GM18498 (cell line): ENCODE results near the gene FXYD4.

Experiments used
- ATAC-seq: cut with Tn5 transposase; IDR thresholded peaks from one replicate; pipeline ENCODE4 v1.9.1; 2021; ENCODE audit warnings: mild to moderate bottlenecking, moderate library complexity; ENCODE audit not compliant: unreplicated experiment

The FXYD4 gene

DNA sequence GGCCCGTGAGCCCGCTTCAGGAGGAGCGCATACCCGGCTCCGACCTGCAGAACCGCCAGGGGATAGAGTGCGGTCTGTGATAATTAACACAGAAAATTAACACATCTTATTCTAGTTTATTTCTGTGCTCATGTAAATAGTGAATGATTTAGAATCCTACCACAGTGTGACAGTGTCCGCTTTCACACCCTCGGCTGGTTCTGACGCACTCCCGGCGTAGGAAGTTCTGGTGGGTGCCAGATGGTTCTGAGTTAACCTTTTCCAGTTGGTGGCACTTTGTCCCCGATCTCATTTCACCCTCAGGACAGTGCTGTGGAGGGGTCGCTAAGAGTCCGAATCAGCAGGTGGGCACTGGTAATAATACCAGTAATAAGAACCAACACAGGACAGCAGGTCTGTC, 28.3 kb upstream of the FXYD4 start:
- ATAC-seq = no peak

DNA sequence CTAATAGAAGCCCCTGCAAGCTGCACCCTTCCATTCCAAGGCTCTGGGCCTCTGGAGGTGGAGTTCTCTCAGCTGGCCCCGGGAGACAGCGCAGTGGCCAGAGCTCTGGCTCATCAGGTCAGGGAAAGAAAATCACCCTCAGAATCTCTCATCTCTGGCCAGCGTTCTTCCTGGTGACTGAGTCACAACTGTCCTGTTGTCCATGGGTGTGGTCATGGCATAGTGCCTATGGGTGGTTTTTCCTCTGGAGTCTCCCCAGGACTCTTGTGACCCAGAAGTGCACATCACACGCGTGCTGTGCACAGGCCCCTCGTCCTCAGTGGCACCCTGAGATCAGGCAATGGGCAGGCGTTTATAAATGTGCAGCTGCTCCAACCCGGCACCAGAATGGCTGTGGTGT, 27.4 kb upstream of the FXYD4 start:
- no peak for ATAC-seq

DNA sequence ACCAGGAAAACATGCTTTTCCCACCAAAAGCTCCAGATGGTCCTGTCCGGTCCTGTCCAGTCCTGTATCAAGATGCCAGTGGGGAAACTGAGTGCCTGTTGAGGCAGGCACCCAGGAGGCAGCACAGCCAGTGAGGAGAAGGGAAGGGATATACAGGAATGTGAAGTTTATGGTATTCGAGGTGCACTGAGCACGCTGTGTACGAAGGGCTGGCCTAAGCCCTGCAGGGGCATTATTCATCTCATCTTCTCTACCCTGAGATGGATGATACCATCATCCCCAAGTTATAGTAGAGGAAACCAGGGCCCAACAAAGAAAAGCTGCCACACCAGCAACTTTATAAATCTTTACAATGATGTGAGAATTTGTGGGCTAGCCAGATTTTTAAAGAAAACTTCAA, 23.4 kb upstream of the FXYD4 start:
- ATAC-seq = no peak

DNA sequence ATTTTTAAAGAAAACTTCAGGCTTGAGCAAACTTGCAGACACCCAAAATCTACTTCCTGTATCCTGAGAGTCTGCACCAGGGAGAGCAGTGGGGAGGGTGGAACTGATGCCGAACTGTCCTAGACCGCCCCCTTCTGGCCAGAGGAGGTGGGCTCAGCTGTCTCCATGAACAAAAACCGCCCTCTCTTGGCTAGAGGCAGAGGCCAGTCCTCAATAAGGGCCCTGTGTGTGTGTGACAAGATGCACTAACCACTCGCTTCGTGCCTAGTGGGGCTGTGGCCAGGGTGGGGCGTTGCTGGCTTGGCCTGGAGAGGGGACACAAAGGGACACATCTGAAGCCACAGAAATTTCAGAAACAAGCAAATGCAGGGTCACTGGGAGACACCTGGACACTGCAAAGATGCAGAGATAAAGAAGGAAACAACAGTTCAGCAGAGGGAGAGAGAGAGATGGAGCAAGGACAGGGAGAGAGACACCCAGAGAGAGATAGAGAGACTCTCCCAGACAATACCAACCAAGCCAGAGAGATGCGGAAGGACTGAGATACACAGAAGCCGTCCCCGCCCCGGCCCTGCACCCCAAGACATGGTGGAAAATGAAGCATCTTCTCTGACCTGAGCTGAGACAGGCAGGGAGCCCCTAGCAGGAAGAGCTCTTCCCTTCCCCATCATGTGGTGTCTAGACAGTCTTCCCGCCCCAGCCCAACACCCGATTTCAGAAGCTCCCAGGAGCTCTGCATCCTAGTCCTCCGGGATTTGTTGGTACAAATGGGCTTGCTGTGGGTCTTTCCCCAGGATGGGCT, 22.7 kb upstream of the FXYD4 start:
- ATAC-seq = peak; percentile 100

DNA sequence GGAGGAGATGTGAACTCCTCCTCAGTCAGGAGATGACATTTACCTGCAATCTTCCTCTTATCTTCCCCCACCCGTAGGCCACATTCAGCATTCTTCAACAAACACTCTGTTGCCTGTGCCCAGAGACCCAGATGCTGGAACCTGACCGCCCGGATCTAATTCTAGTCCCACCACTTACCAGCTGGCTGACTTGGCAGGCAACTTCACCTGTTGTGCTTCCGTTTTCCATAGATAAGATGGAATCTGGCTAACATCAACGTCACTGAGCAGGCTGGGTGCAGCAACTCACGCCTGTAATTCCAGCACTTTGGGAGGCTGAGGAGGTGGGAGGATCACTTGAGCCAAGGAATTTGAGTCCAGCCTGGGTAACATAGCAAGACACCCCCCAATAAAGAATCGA, 21.3 kb upstream of the FXYD4 start:
- ATAC-seq = no peak

DNA sequence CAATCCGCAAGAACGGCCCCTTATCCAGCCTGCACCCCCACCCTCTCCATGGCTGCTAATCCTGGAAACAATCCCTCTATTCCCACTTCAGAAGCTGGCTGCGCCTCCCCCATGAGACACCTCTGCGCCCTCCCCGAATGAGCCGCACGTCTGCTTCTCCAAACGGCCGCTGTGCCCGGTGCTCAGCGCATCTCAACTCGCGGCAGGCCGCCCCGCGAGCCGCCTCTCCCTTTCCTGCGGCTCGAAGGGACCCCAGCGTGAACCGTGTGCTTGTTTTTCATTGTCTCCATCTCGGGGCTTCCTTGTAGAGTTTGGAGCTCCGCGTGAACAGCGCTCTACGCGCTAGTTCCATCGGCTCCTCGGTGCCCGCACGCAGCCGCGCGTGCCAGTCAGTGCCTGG, 20.8 kb upstream of the FXYD4 start:
- no peak for ATAC-seq

DNA sequence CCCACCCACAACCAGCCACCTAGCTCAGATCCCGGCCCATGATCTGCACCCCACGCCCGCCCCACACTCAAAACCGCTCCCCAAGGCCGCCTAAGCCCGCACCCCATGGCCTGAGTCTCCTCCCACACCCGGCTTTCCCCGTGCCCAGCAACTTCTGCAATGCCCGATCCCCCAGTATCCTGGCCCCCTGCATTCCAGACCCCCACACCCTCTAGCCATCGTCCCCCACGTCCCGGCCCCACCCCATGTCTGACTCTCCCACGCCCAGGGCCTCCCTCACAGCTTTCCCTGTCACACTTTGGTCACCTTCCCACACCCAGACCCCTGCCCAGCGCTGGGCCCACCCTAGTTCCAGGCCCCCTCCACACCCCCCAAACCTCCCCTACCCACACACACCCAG, 20.1 kb upstream of the FXYD4 start:
- no peak for ATAC-seq

DNA sequence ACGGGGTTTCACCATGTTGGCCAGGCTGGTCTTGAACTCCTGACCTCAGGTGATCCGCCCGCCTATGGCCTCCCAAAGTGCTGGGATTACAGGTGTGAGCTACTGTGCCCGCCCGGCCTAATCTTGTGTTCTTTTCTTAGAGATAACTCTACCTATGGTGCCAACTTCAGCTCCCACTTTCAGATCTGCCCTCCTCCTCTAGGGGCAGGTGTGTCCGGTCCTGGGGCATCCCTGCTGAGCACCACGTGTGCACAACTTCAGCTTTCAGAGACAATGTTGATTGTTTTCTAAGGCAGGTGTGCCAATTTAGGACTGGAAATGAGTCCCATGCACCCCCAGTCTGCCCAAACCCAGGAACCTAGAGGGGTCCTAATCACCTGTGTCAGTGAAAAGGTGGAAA, 18.5 kb upstream of the FXYD4 start:
- no peak for ATAC-seq

DNA sequence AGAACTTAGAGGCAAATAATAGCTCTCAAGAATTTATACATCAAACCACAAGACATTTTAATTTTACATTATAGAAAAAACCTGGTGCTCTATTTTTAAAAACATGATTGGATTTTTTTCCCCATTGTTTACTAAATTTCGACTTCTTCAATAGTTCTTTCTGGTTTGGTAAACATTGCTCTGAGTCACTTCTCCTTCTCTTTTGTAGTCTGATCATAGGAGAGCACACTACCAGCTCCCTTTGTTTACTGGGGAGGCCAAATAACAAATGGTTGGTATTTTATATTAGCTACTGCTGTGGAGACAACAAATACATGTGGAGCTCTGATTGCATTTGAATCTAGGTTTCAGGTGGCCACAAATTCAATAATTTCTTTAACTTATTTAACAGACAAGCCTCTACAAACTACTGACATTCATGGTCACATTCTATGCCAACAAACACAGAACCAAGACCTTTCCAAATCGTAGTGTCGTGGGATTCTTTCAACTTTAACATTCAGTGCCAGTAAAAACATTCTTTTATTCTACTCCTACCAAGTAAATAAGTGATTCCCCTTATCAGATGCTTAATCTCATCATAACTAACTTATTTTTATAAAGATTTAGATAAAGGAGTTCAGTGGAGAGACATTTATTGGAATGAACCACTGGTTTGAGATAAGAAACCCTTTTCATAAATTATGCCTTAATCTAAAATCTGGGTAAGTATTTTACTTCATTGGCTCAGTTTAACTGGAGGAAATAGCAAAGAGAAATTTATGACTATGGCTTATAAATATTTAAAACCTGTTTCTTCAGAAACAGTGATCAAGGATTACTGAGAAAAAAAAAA, 17.7 kb upstream of the FXYD4 start:
- ATAC-seq = no peak

DNA sequence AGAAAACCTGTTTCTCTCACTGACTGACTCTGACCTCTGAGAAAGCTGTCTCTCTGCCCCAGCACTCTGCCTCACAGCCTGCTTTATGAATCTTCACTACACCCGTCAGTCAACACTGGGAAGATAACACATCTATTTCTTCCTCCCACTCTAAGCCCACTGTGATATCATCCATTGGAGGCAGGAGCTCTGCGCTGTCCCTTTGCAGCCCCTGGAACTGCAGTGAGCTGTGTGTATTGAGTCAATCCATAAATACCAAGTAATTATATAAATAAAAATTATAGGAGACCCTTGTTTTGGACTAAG, 17.2 kb upstream of the FXYD4 start:
- ATAC-seq = no peak

DNA sequence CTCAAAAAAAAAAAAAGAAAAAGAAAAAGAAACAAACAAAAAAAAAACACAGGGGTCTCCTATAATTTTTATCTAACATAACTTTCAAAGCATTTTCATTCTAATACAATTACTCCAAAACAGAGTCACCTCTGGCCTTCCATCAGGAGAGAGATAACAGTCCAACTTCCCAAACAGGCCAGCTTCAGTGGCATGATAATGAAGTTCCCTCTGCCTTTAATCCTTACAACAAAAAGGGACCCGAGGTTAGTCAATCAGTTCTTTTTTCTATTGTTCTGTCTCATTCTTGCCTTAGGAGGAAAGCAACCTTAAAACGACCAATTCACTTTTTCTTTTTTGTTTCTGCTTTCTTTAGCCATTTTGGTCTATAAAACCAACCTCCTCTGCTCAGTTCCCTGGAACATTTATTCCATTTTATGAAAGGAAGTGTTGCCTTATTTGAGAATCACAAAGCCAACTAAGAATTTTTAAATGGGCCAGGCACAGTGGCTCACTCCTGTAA, 16.5 kb upstream of the FXYD4 start:
- ATAC-seq = no peak

DNA sequence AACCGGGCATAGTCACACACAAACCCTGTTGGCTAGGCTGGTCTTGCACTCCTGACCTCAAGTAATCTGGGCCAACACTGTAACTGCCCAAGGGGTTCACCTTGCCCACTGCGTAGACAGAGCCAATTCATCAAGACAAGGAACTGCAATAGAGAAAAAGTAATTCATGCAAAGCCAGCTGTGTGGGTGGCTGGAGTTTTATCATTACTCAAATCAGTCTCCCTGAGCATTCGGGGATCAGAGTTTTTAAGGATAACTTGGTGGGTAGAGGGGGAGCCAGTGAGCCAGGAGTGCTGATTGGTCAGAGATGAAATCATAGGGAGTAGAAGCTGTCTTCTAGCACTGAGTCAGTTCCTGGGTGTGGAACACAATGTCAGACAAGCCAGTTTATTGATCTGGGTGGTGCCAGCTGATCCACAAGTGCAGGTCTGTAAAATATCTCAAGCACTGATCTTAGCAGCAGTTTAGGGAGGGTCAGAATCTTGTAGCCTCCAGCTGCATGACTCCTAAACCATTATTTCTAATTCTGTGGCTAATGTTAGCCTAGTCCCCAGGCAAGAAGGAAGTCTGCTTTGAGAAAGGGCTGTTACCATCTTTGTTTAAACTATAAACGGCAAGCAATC, 15.6 kb upstream of the FXYD4 start:
- ATAC-seq = no peak

DNA sequence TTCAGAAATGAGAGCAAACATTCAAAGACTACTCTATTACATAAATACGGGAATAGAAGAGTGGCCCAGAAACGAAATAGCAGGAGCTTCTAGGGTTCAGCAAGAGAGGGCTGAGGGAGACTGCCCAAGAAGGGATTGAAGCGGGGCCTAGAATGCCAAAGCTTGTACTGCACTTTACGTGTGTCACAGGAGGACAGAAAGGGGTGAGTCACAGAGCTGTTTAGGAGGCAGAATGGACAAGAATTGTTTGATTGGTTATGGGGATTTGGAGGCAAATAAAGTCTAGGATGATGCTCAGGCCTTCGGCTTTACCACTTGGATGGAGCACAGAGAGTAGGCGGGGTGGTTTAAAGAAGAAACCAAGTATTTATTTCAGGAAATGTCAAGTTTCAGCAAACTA, 11.3 kb upstream of the FXYD4 start:
- no peak for ATAC-seq

DNA sequence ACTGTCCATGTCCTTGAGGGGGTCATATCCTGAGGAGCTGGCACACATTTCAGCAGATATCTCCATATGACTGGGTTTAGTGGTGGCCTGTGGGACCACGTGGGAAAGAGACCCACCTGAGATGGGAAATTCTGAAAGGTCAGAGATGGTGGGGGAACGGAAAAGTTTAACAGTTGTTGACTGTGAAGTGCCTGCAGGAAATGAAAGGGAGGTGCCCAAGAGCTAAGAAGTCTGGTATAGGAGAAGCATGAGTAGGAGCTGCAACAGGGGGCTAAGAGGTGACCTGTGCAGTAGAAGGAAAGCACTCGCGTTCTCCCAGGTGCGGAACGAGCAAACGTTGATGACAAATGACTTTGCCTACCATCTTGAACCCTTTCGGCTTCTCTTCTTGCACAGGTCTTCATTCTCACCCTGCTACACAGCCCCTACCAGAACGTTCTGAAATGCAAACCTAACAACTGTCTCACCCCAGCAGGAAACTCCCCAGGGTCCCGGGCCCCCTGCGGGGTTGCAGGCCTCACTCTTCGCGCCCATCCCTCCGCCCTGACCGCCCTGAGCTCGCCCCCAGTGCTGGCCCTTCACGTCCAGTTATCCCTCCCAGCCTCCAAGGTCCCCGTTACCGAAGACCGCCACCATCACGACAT, 9.8 kb upstream of the FXYD4 start:
- ATAC-seq = no peak

DNA sequence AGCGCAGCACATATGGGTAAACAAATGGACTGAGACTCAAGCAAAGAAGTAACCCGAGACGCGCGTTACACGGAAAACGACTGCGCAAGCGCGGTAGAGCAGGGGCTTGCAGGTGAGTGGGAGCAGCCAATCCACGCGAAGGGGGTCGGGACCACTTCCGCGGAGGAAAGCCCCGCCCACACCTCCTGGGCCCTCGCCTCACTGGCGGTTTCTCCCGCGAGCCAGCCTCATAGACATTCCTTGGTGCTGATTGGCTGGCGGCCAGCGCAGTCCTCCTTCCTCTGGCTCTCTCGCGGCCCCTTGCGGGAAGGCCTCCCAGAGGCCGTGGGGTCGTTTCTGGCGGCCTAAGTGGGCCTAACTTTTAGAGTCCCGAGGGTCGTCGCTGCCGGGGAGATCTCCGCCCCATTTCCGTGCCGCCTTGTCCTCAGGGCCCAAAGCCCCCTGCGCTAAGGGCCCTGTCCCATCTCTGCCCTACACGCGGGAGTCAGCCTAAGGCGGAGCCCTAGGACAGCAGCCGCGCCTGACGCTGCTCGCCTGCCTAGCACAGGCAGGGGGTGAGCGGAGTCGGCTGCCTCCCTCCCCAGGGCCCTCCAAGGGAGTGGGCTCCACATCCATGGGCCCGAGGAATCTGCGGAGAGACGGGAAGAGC, 9.1 kb upstream of the FXYD4 start:
- ATAC-seq = peak; percentile 97

DNA sequence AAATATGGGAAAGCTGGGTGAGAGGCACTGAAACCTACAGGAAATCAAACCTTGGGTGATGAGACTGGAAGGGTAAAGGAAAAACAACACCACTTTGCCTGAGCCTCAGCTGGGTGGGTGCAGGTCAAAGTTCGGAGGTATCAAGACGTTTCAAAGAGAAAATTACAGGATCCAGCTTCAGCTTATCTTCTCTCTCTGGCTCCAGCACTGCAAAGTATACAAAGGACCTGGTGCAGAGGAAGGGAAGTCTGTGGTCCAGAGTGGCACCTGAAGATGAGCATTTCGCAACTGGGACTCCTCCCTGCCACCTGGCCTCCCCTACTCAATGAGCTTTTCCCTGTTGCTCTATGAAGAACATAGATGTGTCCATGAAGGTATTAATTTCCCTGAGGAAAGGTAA, 6.4 kb upstream of the FXYD4 start:
- no peak for ATAC-seq

DNA sequence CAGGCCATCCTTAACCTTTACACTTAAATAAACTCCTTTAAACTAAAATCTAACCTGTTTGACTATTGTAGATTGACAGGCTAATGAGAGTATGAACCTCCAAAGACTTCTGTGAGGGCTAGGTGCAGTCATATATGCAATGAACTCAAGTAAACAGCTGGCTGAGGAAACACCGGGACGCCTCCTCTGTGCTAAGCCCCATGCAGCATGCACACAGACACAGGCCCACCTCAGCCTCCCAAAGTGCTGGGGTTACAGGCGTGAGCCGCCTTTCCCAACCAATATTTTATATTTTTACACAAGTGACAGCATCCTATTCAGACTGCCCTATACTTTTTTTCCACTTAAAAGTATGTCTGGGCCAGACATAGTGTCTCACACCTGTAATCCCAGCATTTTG, 1.5 kb upstream of the FXYD4 start:
- no peak for ATAC-seq

DNA sequence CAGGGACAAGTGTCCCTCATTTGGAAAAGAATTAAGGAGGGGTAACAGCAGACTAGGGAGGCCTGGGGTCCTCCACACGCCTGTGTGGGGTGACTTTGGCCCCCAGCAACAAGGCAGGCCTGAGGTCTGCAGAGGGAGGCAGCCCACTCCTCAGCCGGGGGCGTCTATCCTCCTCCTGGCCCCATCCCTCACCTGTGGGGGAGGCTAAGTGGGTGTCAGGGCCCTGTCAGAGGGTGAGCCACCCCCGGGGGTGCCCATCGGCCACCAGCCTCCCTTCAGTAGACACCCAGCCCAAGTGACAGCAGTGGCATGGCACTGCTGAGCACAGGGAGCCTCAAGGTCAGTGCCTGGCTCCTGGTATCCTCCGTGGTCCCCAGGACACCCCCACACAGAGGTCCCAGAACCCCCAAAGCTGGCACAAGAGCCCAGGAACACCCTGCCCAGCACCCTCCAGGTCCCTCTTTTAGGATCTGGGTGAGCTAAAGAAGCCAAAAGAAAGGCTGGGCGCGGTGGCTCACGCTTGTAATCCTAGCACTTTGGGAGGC, 693 bp upstream of the FXYD4 start:
- no peak for ATAC-seq

DNA sequence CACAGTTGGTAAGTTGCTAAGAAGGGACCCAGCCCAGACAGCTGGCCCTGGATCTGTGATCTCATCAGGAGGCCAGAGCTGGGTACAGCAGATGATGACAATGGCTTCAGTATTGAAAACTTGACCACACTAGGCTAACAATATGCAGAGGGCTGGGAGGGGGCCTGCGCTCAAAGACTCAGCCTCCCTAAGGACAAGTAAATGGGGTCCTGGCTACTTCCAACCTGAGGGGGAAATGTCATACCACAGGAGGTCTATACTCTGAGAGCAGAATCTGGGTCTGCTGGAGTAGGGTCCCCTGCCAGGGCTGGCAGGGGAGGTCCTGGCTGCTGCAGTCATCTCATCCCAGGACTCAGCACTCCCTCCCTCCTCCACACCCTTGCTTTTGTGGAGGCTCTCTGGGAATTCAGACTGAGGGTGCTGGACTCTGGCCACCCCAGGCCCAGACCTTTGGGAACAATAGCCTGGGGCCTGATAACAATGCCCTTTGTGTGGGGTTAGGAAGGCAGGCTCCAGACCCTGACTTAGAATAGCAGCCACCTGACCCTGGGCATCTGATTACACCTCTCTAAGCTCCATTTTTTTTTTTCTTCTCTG, 1.4 kb downstream of the FXYD4 start:
- no peak for ATAC-seq

DNA sequence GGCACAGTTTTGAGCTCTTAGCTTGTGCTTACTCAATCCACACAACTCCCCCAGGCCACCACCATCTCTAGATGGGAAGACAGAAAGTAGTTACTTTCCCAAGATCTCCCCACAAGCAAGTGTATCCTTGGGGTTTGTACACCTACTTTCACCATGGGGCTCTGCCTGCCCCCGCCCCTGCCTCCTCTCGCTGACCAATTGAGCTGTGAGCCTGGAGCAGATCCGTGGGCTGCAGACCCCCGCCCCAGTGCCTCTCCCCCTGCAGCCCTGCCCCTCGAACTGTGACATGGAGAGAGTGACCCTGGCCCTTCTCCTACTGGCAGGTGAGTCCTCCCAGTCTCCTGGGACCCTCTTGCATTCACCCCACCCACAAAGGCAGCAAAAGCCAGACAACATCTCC, 2.0 kb downstream of the FXYD4 start:
- ATAC-seq = no peak
